Spleen (tissue), 11 donors: ENCODE data around the gene MACC1. TPM values are rescaled to one million over a fixed set of nuclear protein-coding genes. Genes with fewer than 3 reads are reported as not detected.

Experiments
- DNase-seq: peaks from one replicate; pipeline ENCODE4 v3.0.0-alpha.2; 2020
- H3K27ac ChIP-seq, 8 donors: fragments of 200-600 bp; sonication (generic) in 7 of 8; 1 replicate in 4 of 8; 2 replicates in 4 of 8; pipeline versions ENCODE4 v1.5.0 to v1.8.0; 2016 to 2021; ENCODE audit warnings: inconsistent platforms in 4 of 8, mild to moderate bottlenecking in 4 of 8, moderate library complexity in 1 of 8
- H3K27me3 ChIP-seq, 7 donors: fragments of 200-600 bp; sonication (generic) in 6 of 7; replicated peaks in 1 of 7; 1 replicate in 4 of 7; 2 replicates in 3 of 7; pipeline versions ENCODE4 v1.5.0 to v1.8.0; 2016 to 2021; ENCODE audit warnings: inconsistent platforms in 3 of 7, mild to moderate bottlenecking in 1 of 7
- H3K36me3 ChIP-seq, 6 donors: fragments of 200-600 bp; sonication (generic) in 5 of 6; 1 replicate in 4 of 6; 2 replicates in 2 of 6; pipeline versions ENCODE4 v1.5.0 to v1.8.0; 2016 to 2021; ENCODE audit warnings: inconsistent platforms in 2 of 6
- H3K4me1 ChIP-seq, 6 donors: fragments of 200-600 bp; sonication (generic) in 5 of 6; 1 replicate in 3 of 6; 2 replicates in 3 of 6; pipeline versions ENCODE4 v1.5.0 to v1.8.0; 2016 to 2021; ENCODE audit warnings: inconsistent platforms in 3 of 6
- H3K4me3 ChIP-seq, 8 donors: fragments of 200-600 bp; sonication (generic) in 7 of 8; 1 replicate in 4 of 8; 2 replicates in 4 of 8; pipeline versions ENCODE4 v1.5.0 to v1.8.0; 2016 to 2021; ENCODE audit warnings: inconsistent platforms in 4 of 8, mild to moderate bottlenecking in 4 of 8, moderate library complexity in 2 of 8
- H3K9me3 ChIP-seq, 8 donors: fragments of 200-600 bp; sonication (generic) in 7 of 8; 1 replicate in 4 of 8; 2 replicates in 4 of 8; pipeline versions ENCODE4 v1.5.0 to v1.8.0; 2016 to 2021; ENCODE audit warnings: inconsistent platforms in 4 of 8
- CTCF ChIP-seq, 11 experiments: fragments of 200-600 bp in 7 of 11; fragments of 450-650 bp in 4 of 11; sonication (generic) in 4 of 11; IDR thresholded peaks in 8 of 11; conservative IDR thresholded peaks in 3 of 11; 1 replicate in 7 of 11; 2 replicates in 4 of 11; pipeline versions ENCODE4 v1.4.0 to v1.8.0; 2016 to 2021; ENCODE audit warnings: antibody characterized with exemption in 11 of 11, inconsistent platforms in 4 of 11, mild to moderate bottlenecking in 1 of 11
- POLR2A ChIP-seq, 3 donors: fragments of 450-650 bp; IDR thresholded peaks; one replicate each; pipeline ENCODE4 v1.5.1; 2017; ENCODE audit warnings: antibody characterized with exemption in 3 of 3, mild to moderate bottlenecking in 1 of 3
- POLR2AphosphoS5 ChIP-seq, 3 donors: sonication (generic); formaldehyde crosslinking; IDR thresholded peaks; one replicate each; pipeline ENCODE4 v1.5.1; 2017; ENCODE audit warnings: antibody characterized with exemption in 3 of 3
- WGBS, 5 donors: extraction: QIAGEN DNeasy Blood & Tissue Kit in 3 of 5; methylation state at CpG; one replicate each; pipeline versions ENCODE4 v1.1.5 to v1.1.7; 2013 to 2018; 5-methylcytosine and 5-hydroxymethylcytosine counted together
- intact Hi-C: fragments of 100-400 bp; cut with DNase I; formaldehyde crosslinking; loops from one replicate; pipeline ENCODE4 v1.15.0; 2023; ENCODE audit warnings: low total_unique reads
- polyA plus RNA-seq, 3 donors: library from polyadenylated mRNA; stranded (reverse); fragments of 200-250 nt; gene quantifications; one replicate each; pipeline ENCODE4 v1.2.1, GENCODE V29; 2013
- total RNA-seq, 7 donors: library from RNA; depleted of rRNA in 3 of 7; stranded (reverse); fragments of >200 nt in 3 of 7; fragmentation: NEBNext Ultra II Directional in 4 of 7; extraction: Animal tissue kit (Norgen Biotek cat#: 25700) in 4 of 7; gene quantifications; one replicate each; pipeline versions ENCODE4 v1.1.0 to v1.2.1, GENCODE V29; 2016 to 2021
- donor health status: healthy with polysubstance abuse.
- donor health status: DM: no; HTN: no; CAD: no; lungs with moderate emphysema.
- donor health status: DM: no; HTN: no; CAD: no.
- donor health status: Bipolar disorder and iron deficiency.
- donor health status: healthy.
- donor health status: DM: no; HTN: no; CAD: no.
- donor health status: DM: yes; HTN: yes; CAD: no.

The MACC1 gene
- total and polyA plus RNA-seq, 10 donors: 0.83 to 10.6 (median 4.8) TPM

GRCh38 chr7:20229081-20229480 lies 11.9 kb upstream of the MACC1 start:
- H3K4me3 ChIP-seq: no peak overlapping the region
- no peaks in the 10 kb centered on the region for H3K9me3 ChIP-seq
- H3K27ac ChIP-seq: no peak overlapping the region
- no peak for DNase-seq
- H3K27me3 ChIP-seq: no peaks in the 10 kb centered on the region
- H3K36me3 ChIP-seq: no peaks in the 10 kb centered on the region
- 78 to 86% (median 81%) methylated on average over 3 of the region's 3 CpGs for WGBS, 5 donors
- intact Hi-C loops: no loop called here
- H3K4me1 ChIP-seq: peaks cover 0 to 7% (median 0%) of the 10 kb centered on the region in 6 donors
- TF ChIP-seq POLR2AphosphoS5 (IDR thresholded peaks at IDR 0.05) (no peak), CTCF (IDR thresholded peaks at IDR 0.05 in 8 of 11, conservative IDR thresholded peaks at IDR 0.05 in 3 of 11) (no peak), POLR2A (IDR thresholded peaks at IDR 0.05) (no peak)

- no peak for DNase-seq
- Histone ChIP-seq H3K27ac (no peak overlapping the region), H3K9me3 (no peaks in the 10 kb centered on the region), H3K4me3 (no peak overlapping the region), H3K36me3 (no peaks in the 10 kb centered on the region), H3K4me1 (peaks cover 0 to 7% (median 0%) of the 10 kb centered on the region in 6 donors), H3K27me3 (no peaks in the 10 kb centered on the region)
- intact Hi-C loops: no loop called here
- TF ChIP-seq POLR2AphosphoS5 (IDR thresholded peaks at IDR 0.05) (no peak), POLR2A (IDR thresholded peaks at IDR 0.05) (no peak), CTCF (IDR thresholded peaks at IDR 0.05 in 8 of 11, conservative IDR thresholded peaks at IDR 0.05 in 3 of 11) (no peak)
Observed at GRCh38 chr7:20228654-20229053, 11.5 kb upstream of the MACC1 start.

- Histone ChIP-seq H3K4me3 (no peak overlapping the region), H3K9me3 (no peaks in the 10 kb centered on the region), H3K36me3 (no peaks in the 10 kb centered on the region), H3K27ac (no peak overlapping the region), H3K4me1 (peaks cover 0 to 7% (median 0%) of the 10 kb centered on the region in 6 donors), H3K27me3 (no peaks in the 10 kb centered on the region)
- intact Hi-C loops: no loop called here
- no peak for TF ChIP-seq CTCF (IDR thresholded peaks at IDR 0.05 in 8 of 11, conservative IDR thresholded peaks at IDR 0.05 in 3 of 11)
- TF ChIP-seq POLR2A (IDR thresholded peaks at IDR 0.05): no peak
- TF ChIP-seq POLR2AphosphoS5 (IDR thresholded peaks at IDR 0.05): no peak
- DNase-seq: no peak
- 83 to 93% (median 89%) methylated on average over 2 of the region's 2 CpGs for whole genome bisulfite sequencing, 5 donors
Observed at GRCh38 chr7:20227291-20227795, 10.2 kb upstream of the MACC1 start.

GRCh38 chr7:20226860-20227259 lies 9.7 kb upstream of the MACC1 start:
- 1 to 54% (median 34%) methylated on average over 1 of the region's 1 CpG for WGBS, 5 donors

More at GRCh38 chr7:20226860-20227259, 9.7 kb upstream of the MACC1 start:
- Histone ChIP-seq H3K4me3 (no peak overlapping the region), H3K9me3 (no peaks in the 10 kb centered on the region), H3K27ac (no peak overlapping the region), H3K4me1 (peaks cover 0 to 7% (median 0%) of the 10 kb centered on the region in 6 donors), H3K36me3 (no peaks in the 10 kb centered on the region), H3K27me3 (no peaks in the 10 kb centered on the region)
- TF ChIP-seq CTCF (IDR thresholded peaks at IDR 0.05 in 8 of 11, conservative IDR thresholded peaks at IDR 0.05 in 3 of 11) (no peak), POLR2AphosphoS5 (IDR thresholded peaks at IDR 0.05) (no peak), POLR2A (IDR thresholded peaks at IDR 0.05) (no peak)
- no peak for DNase-seq
- intact Hi-C loops: no loop called here
